Ramos (cell line): ENCODE measurements around the gene MUSTN1.

ENCODE experiments used
- in situ Hi-C: fragments of 300-500 bp; cut with MboI; formaldehyde crosslinking; loops from one replicate; pipeline ENCODE4 v1.14.3; 2022; ENCODE audit warnings: low sequenced_read_pairs; ENCODE audit not compliant: unreplicated experiment

The MUSTN1 gene

DNA sequence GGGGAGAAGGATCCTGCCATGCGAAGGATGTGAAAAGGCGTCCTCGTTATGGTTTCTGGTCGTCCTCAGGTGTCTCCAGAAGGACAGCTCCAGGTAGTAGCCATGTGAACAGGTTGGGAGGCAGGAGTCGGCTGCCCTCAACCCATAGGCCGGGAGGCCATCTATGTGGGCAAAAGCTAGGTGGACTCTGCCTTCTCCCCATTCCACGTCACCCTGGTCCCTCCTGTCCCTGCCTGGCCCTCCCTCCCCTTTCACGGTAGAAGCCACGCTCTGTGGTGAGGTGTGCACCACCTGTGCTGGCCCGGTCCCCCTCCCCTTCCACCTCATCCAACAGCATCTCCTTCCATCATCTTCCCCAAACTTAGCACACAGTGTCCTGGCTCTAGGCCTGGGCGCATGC is 23.9 kb downstream of the MUSTN1 start:
- in situ Hi-C loops = no loop called here

DNA sequence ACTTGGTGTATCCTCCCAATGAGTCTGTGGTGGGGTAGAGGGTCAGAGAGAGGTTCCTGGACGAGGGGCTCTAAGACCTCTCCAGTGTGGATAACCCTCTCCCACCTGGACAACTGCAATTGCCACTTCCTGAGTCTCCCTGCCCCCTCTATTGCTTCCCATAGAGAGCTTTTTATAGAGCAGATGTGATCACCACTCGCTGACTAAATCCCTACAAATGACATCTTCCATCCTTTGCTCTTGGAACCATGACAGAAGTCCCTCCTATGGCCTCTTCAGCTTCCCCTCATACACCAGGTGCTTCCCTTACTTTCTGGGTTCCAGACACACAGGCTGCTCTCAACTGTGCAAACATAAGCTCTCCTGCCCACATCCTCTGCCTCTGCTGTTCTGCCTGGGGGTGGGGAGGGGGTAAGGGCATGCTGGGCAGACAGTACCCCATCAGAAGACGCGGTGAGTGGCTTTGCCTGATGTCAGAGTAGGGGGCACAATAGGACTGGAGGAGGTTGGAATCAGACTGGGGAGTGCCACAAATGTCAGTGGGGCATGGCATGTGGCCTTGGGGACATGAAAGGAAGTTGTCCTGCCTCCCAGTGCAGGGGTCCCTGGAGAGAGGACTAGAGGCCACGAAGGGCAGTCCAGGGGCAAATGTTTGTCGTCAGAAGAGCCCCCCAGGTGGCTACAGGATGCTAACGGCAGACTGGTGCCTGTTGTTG is 25.0 kb downstream of the MUSTN1 start:
- in situ Hi-C loops = no loop called here

DNA sequence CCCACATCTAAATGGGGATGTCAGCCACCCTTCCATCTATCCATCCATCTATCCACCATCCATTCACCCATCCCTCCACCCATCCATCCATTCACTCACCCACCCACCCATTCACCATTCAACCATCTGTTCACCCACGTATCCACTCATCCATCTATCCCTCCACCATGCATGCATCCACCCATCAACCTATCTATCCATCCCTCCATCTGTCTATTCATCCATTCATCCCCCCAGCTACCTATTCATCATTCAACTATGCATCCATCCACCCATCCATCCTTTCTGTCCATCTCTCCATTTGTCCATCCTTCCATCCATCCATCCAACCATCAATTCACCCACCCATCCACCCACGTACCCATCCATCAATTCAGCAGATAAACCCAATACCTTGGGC is 25.7 kb downstream of the MUSTN1 start:
- in situ Hi-C loops = no loop called here

DNA sequence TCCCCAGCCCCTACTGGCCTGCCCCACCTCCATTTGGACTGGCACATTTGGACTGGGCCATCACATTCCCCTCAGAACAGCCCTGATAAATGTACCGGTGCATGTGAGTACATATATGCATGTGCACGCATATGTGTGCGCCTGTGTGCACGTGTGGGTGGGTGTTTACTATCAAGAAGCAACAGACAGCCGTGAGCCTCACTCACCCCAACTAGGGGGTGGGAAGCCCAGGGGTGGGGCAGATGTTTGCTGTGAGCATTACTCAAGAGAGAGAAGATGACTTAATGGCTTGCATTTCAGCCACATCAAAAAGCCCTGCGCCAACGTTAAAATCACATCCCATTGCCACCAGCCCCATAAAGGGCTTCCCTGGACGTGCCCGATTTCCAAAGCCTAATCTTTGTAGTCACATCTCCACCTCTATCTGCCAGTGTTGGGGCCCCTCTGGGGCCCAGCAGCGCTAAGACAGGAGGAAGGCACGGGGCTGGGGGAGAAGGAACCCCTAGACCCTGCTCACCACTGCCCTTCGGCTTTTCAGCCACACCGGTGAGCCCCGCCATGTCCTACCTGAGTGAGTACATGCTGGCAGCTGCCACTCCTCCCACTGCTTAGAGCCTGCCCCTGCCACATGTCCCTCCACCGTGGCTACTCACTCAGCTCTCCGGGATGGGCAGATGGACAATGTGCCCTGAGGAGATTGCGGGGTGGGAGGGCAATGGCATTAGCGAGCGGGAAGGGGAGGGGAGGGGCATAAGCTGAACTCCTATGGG is 29.4 kb downstream of the MUSTN1 start:
- in situ Hi-C loops = no loop called here

DNA sequence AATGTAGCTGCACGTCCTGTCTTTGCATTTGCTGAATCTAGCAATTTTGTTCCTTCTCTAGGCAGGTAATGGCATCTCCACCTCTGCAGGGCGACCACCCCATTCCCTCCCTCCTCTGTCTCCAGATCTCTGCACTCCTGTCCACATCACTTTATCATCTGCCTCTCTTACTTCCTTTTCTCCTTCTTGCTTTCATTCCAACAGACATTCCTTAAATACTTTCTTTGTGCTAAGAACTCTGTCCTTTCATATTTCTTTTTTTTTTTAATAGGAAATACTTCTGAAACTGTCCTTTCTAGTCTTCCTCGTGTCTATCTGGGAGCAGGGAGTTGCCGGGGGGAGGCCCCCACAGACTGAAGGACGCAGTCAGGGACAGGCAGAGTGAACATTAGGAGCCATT is 33.0 kb downstream of the MUSTN1 start:
- in situ Hi-C loops = no loop called here

DNA sequence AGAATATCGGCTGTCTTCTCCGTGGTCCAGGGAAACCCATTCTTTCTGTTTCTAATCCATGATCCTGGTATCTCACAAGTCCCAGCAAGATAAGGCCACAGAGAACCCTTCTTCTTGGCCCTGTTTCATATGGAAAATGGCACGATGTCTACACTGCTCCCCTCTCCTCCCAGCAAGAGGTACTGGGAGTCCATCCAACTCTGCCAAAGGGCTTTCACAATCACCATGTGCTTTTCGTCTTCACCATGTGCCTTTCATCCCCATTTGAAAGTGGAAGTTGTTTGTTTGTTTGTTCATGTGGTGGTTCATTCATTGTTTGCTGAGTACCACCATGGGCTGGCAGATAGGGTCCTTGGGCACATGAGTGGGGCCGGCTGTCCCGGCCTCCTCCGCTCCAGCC is 34.7 kb downstream of the MUSTN1 start:
- in situ Hi-C loops = no loop called here

DNA sequence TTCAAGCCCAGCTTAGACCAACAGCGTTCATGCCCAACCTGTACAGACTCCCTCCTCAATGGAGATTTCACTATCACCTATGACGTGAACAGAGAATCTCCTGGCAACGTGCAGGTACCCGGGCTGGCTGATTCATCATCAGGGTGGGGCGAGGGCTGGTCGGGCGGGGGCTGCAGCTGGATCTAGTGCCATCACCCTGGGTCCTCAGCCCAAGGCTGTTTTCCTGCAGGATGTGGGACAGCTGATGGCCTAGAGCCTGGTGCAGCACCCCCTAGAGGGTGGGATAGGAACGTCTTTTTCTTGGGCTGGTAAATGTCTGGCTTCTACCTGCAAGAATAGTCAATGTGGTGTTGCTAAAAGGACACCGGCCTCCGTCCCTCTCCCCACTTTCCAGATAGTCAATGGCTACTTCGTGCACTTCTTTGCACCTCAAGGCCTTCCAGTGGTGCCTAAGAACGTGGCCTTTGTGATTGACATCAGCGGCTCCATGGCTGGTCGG is 35.8 kb downstream of the MUSTN1 start:
- in situ Hi-C loops = no loop called here

DNA sequence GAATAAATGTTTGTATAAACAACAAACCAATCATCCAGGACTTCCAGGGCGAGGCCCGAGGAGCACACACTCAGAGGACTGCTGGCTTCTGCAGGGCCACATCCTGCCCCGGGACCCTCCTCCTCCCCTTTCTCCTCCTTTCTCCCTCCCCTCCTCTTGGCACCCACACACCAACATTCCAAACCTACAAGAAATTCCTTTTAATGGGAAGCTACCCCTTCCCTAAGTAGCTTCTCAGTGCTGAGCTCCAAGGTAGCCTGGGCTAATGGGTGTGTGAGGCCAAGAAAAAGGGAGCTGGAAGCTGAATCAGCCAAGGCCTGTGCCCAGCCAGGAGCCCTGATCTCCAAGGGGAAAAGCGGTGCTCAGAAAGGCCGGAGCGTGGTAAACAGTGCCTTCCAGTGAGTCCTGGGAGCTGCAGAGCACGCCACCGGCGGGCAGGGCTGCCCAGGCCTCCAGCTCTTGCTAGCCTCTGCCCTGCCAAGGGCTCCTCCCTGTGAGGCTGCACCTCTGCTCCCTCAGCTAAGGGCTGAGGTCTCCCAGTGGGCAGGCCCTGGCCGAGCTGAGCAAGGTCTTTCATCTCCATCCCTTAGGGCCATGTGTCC is 36.3 kb downstream of the MUSTN1 start:
- in situ Hi-C loops = no loop called here

DNA sequence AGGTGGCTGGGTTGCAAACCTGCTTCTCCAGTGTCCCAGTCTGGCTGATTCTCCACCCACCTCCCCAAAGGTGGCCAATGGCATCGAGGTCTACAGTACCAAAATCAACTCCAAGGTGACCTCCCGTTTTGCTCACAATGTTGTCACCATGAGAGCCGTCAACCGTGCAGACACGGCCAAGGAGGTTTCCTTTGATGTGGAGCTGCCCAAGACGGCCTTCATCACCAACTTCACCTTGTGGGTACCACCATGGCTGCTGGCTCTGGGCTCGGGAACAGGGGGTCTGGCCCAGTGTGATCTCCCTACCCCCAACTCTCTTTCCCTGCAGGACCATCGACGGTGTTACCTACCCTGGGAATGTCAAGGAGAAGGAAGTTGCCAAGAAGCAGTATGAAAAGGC is 38.4 kb downstream of the MUSTN1 start:
- in situ Hi-C loops = no loop called here

DNA sequence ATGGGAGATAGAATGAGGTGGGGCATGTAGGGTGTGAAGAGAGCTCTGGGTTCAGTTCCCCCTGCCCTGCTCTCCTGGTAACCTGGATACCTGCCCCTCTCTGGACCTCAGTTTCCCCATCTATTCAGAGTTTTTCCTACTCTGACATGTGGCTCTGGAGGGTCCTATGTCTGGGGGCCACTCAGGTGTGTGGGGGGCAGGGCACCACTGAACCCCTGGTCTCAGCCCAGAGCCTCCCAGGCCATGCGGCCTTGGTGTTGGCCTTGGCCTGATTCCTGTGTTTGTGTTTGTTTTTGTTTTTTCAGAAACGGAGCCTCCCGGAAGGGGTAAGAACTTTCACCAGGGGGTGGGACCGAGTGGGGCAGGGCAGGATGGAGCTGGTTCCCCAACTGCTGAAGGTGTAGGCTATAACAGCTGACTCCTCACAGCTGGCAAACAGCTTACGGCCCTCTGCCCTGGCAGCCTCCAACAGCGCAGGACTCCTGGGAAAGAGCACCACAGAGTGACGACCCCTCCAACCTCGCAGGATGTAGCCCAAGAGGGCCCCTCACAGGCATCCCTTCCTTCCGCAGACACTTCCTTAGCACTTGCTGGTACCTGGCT is 39.4 kb downstream of the MUSTN1 start:
- in situ Hi-C loops = no loop called here

DNA sequence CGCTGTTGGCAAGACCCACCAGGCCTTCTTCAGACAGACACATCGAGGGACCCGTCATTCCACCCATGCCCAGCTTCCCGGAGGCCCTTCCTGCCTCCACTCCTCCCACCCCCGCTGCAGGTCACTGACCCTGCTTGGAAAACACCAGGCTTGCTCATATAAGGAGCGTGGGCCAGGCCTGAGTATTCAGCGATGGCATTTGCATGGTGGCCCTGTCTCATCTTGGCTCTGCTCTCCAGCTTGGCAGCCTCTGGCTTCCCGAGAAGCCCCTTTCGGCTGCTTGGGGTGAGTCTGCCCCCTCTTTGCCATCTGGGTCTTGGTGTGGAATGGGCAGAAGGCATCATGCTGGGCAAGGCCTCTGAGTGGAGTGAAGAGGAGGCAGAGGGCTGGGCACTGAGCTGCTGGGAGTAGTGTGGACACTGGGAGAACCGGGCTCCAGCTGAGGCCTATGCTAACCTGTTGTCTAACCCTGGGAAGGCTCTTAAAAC is 40.2 kb downstream of the MUSTN1 start, which contains the start of gene ITIH3:
ITIH3 (plus strand) TSS at position 185 of the 488 bp plus-strand sequence; CDS start at position 193, 8 bp downstream.
- in situ Hi-C loops = no loop called here

DNA sequence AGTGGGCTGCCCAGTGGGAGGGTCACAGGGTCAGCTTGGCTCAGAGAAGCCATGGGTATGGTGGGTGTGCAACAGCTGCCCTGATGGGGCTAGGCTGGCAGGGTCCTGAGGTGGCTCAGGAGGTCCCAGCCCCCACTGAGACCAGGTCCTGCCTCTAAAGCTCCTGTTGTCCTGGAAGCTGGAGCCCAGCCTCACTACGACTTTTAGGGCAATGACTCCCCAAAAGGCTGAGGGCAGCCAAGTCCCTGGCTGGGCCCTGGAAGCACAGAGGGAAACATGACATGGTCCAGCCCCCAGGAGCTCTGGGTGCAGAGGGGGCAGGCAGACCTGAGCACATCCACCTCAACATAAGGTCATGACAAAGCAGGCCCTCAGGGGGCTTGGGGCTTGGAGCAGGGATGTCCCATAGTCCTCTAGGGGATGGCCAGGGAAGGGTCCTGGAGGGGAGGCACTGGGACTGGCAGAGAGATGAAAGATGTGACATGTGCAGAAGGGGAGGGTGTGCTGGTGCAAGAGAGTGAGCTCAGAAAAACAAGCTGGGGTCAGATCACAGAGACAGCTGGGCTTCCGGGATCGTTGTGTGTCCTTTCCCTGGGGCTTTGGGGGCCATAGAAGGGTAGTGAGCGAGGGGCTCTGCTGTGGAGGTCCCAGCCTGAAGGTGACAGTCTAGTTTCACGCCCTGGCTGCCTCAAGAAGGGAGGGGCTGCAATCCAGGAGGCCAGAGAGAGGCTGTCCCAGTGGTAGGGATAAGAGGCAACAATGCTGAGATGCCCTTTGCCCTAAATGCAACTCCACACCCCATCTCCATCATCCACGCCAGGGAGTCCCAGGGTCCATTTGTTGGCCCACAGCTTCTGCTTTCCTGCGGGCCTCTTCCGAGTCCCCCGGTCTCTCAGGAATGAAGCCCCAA is 40.9 kb downstream of the MUSTN1 start:
- in situ Hi-C loops = no loop called here

DNA sequence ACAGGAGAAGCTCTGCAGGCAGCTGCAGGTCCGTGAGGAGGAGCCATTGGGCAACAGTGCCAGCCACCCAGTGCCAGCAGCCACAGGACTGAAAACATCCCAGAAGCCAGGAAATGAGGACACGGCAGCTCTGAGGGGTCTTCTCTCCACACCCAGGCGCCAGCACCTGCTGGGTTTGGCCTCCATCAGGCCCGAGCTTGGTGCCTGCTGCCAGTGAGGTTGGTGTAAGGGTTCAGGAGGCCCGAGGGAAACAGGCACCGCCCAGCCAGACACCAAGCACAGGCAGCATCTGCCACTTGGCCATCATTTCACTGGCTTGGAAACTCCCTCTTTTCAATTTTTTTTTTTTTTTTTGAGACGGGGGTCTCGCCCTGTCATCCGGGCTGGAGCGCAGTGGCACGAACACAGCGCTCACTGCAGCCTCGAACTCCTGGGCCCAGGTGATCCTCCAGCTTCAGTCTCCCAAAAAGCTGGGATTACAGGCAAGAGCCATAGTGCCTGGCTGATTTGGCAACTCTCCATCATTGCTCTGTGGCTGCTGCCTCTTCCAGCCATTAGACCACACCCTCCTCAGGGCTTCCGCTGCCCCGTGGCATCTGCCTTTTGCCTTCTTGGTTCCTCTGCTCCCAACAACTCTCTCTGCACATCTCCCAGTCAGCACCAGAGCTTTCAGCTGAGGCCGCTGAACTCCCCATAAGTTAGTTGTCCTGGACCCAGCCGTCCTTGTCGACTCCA is 41.7 kb downstream of the MUSTN1 start:
- in situ Hi-C loops = no loop called here

DNA sequence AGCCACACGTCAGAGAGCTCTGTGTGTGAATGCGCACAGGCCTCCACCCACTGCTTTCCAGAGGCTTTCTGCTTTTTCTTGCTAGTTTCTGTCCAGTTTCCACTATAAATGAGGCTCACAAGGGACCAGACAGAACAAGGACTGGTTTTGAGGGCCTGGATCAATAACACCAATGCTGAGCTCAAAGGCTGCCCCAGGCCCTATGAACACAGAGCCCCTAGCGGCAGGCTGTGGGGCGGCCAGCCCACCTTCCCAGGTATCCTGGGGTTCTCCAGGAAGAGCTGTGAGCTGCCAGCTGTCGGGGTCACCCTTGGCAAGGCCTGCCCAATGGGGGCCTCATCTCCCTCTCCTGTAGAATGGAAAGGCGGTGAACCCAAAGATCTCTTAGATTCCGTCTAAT is 42.4 kb downstream of the MUSTN1 start:
- in situ Hi-C loops = no loop called here

DNA sequence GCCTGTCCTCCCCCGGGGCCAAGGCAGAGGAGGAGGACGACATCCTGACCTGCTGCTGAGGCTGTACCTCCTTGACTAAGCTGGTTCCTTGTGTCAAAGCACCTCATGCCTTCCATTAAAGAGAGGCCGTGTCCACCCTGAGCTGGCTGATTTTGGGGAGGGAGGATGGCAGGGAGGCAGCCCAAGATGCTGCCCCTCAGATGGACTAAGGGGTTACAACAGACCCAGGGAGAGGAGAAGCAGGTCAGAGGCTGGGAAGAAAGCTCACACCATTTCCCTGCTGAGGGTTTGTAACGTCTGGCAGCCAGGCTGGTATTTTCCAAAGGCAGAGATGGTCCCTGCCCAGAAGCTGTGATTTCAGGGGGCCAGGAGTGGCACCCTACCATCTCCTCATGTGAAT is 42.9 kb downstream of the MUSTN1 start:
- in situ Hi-C loops = no loop called here

DNA sequence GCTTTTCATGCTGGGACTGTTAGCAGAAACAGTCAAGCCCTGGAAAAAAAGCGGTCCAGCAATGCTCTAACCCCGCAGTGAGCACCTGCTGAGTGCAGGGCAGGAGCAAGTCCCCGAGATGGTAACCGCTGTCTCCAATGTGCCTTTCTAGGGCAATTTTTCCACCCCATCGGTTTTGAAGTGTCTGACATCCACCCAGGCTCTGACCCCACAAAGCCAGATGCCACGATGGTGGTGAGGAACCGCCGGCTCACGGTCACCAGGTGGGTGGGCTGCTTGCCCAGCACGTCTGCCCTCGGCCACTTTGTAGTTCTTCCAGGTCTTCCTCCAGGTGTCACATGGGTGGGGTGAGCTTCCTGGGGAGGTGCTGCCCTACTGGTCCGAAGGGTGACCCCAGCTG is 43.5 kb downstream of the MUSTN1 start:
- in situ Hi-C loops = no loop called here

DNA sequence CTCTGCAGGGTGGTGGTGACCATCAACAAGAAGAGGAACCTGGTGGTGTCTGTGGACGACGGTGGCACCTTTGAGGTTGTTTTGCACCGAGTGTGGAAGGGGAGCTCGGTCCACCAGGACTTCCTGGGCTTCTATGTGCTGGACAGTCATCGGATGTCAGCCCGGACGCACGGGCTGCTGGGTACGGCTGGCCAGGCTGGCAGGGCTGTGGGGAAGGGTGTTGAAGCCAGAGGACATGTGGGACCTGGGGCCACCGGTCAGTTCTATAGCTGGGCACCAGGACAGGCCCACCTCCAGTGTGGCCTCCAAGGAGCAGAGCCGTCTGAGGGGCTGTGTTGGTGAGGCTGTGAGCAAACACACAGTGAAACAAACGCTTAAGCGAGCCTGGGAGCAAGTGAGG is 44.1 kb downstream of the MUSTN1 start:
- in situ Hi-C loops = no loop called here

DNA sequence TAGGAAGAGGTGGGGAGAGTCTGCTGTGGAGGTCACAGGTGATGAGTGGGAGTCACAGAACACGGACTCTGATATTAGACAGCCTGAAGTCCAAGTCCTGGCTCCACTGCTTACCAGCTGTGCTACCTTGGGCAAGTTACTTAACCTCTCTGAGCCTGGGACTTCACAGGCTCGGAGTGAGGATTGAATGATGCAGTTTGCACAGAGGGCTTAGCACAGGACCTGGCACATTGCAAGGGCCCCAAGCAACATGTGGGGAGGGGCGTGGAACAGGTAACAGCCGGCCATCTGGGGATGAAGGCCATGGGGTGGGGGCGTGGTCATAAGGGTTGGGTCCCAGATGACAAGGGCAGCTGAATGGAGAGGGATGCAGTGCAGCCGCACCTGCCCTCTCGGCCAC is 44.5 kb downstream of the MUSTN1 start:
- in situ Hi-C loops = no loop called here

DNA sequence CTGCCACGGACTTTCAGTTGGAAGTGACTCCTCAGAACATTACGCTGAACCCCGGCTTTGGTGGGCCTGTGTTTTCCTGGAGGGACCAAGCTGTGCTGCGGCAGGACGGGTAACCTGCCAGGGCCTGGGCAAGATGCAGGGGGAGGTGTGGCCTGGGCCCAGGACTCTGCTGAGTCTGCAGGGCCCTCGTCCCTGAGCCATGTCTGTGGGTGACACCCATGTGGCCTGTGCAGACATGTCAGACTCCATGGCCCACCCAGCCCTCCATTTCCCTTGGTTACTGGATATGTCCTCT is 45.1 kb downstream of the MUSTN1 start:
- in situ Hi-C loops = no loop called here
